ENCODE measurements around the gene CRAMP1. TPM values are rescaled to one million over a fixed set of nuclear protein-coding genes. Genes with fewer than 3 reads are reported as not detected.
A peak's percentile ranks its signal among the peaks of the same experiment; 100 is the strongest.

The CRAMP1 gene
- total RNA-seq, 2 donors from 2014 or later, result 12.7 to 36.0 TPM

DNA sequence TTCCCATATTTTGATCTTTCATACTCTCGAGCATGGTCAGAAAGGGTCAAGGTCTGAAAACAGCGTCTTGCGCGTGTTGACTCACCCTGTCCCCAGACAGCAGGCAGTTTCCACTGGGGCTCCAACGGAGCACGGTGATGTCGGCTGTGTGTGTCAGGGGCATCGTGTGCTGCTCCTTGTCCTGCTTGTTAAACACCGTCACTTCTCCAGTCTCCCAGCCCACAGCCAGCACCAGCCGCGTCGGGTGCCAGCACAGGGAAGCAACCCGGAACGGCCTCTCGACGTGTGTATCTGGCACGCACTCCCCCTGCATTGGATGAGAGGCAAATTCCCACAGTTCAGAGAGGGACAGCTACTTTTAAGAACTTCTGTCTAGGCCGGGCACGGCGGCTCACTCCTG is 9.9 kb upstream of the CRAMP1 start:
- Histone ChIP-seq H3K36me3 (no peaks in the 10 kb centered on the region), H3K4me1 (replicated peaks) (no peaks in the 10 kb centered on the region)
- WGBS, result 90% methylated on average over 20 of the region's 20 CpGs

DNA sequence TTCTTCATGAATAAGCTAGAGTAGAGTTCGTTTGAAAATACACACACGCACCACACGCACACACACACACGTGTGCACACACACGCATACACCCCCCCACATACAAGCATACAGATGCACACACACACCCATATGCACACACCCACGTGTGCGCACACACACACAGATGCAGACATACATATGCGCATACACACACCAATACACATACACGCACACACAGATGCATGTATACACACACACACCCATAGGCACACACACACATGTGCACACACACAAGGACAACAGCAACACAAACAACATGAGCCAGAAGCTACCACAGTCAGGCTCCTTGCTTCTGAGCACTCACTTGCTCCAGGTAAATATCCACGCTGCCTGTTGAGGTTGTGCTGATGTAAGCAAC is 5.4 kb upstream of the CRAMP1 start:
- DNase-seq (ENCODE audit: low spot score), result no peak
- no peaks in the 10 kb centered on the region for H3K4me1 ChIP-seq (replicated peaks)
- 90% methylated on average over 10 of the region's 10 CpGs for WGBS
- H3K27me3 ChIP-seq (replicated peaks; ENCODE audit: insufficient read depth), result no peaks in the 10 kb centered on the region
- no peak overlapping the region for H3K27ac ChIP-seq
- no peaks in the 10 kb centered on the region for H3K36me3 ChIP-seq
- intact Hi-C loops (cut with DNase I), result no loop called here
- H3K4me3 ChIP-seq, result no peak overlapping the region
- no peaks in the 10 kb centered on the region for H3K9me3 ChIP-seq
- TF ChIP-seq POLR2A (IDR thresholded peaks at IDR 0.05), result no peak
- TF ChIP-seq, protein P1, sequence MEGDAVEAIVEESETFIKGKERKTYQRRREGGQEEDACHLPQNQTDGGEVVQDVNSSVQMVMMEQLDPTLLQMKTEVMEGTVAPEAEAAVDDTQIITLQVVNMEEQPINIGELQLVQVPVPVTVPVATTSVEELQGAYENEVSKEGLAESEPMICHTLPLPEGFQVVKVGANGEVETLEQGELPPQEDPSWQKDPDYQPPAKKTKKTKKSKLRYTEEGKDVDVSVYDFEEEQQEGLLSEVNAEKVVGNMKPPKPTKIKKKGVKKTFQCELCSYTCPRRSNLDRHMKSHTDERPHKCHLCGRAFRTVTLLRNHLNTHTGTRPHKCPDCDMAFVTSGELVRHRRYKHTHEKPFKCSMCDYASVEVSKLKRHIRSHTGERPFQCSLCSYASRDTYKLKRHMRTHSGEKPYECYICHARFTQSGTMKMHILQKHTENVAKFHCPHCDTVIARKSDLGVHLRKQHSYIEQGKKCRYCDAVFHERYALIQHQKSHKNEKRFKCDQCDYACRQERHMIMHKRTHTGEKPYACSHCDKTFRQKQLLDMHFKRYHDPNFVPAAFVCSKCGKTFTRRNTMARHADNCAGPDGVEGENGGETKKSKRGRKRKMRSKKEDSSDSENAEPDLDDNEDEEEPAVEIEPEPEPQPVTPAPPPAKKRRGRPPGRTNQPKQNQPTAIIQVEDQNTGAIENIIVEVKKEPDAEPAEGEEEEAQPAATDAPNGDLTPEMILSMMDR (IDR thresholded peaks at IDR 0.05), result no peak
- TF ChIP-seq POLR2AphosphoS5 (IDR thresholded peaks at IDR 0.05), result no peak

More for the DNA sequence above, 9.9 kb upstream of the CRAMP1 start:
- Histone ChIP-seq H3K27me3 (replicated peaks; ENCODE audit: insufficient read depth) (no peaks in the 10 kb centered on the region), H3K27ac (no peak overlapping the region), H3K4me3 (no peak overlapping the region), H3K9me3 (no peaks in the 10 kb centered on the region)
- intact Hi-C loops (cut with DNase I), result no loop called here
- TF ChIP-seq, protein P1 (IDR thresholded peaks at IDR 0.05), result no peak
- TF ChIP-seq POLR2AphosphoS5 (IDR thresholded peaks at IDR 0.05), result no peak
- TF ChIP-seq POLR2A (IDR thresholded peaks at IDR 0.05), result no peak
- DNase-seq (ENCODE audit: low spot score), result no peak

DNA sequence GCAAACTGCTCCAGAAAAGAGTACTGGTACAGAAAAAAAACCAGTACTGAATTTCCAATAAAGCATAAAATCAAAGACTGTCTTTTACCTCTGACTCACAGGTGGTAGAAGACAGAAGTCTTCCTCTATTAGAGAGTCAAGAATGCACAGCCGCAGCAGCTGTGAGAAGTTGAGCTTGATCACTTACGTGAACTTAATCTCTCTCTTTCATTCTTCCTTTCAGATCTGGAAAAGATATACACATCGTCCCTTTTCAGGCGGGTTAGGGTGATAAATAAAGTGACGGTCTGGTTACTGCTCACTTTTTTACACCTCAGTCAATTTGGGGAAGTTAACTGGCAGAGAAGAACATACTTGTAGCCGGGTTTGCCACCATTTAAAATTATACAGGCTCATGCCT is 4.2 kb upstream of the CRAMP1 start:
- H3K9me3 ChIP-seq, result no peaks in the 10 kb centered on the region
- peaks cover 2% of the 10 kb centered on the region for H3K4me1 ChIP-seq (replicated peaks)
- TF ChIP-seq, protein P1 (IDR thresholded peaks at IDR 0.05), result no peak
- TF ChIP-seq POLR2AphosphoS5 (IDR thresholded peaks at IDR 0.05) (no peak), POLR2A (IDR thresholded peaks at IDR 0.05) (no peak)
- no peak overlapping the region for H3K4me3 ChIP-seq
- H3K27ac ChIP-seq, result no peak overlapping the region
- intact Hi-C loops (cut with DNase I), result no loop called here
- H3K27me3 ChIP-seq (replicated peaks; ENCODE audit: insufficient read depth), result no peaks in the 10 kb centered on the region
- no peak for DNase-seq (ENCODE audit: low spot score)
- H3K36me3 ChIP-seq, result no peaks in the 10 kb centered on the region
- WGBS, result 80% methylated on average over 6 of the region's 6 CpGs

DNA sequence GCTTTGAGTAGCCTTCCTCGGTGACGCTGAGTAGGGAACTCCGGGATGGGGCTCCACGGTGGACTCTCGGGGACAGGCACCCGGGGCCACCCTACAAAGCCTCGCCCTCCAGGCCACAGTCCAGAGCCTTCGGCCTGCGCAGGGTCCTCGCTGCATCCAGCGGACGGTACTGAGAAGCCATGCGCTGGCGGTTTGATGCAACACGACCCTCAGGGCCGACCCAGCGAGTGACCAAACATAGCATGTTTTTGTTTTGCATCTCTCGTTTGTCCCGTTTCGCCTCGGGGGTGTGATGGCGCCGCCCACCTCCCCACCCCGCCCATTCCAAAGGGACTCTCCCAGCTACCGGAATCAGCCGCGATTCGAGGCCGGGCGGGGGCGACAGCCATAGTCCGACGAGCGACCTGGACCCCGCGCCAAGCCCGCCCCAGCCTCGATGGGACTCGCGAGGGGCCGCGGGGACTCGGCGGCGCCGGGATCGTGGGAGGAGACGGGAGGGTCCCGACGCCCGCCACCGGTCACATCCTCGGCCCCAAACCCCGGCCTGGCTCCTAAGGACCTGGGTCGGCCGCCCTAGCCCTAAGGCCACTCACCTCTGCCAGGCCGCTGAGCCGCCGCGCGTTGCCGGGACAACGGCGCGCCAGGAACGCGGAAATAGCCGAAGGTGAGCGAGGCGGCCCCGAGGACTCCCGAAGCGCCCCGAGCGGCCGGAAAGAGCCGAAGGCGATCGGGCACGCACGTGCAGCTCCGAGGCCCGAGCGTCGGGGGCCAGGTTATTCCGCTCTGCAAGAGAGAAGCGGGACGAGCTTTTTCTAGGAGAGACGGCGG is 1.9 kb upstream of the CRAMP1 start:
- 1% methylated on average over 46 of the region's 90 CpGs for WGBS

More for the DNA sequence above, 1.9 kb upstream of the CRAMP1 start:
- no peaks in the 10 kb centered on the region for H3K36me3 ChIP-seq
- no peaks in the 10 kb centered on the region for H3K9me3 ChIP-seq
- peak; percentile 88 for DNase-seq (ENCODE audit: low spot score)
- intact Hi-C loops (cut with DNase I), result loop anchor here (5.0 to 10.0 kb wide), 5 partner anchors 78 to 195 kb away; partner anchors contain the start of genes CLCN7, MAPK8IP3, TELO2 and TMEM204
- no peaks in the 10 kb centered on the region for H3K27me3 ChIP-seq (replicated peaks; ENCODE audit: insufficient read depth)
- TF ChIP-seq POLR2A (IDR thresholded peaks at IDR 0.05) (peak; percentile 17), POLR2AphosphoS5 (IDR thresholded peaks at IDR 0.05) (peak; percentile 88)
- TF ChIP-seq, protein P1 (IDR thresholded peaks at IDR 0.05), result no peak
- peaks cover 5% of the 10 kb centered on the region for H3K4me1 ChIP-seq (replicated peaks)
- peak overlapping the region; percentile 77 to 84 for H3K4me3 ChIP-seq
- H3K27ac ChIP-seq, result peak overlapping the region; percentile 81 to 83

Data from prostate gland (tissue), 2 donors.